WTC11 (cell line): Measurements from ENCODE around the gene INPP5E. TPM values are rescaled to one million over a fixed set of nuclear protein-coding genes. Genes with fewer than 3 reads are reported as not detected.

Experiments
- ATAC-seq: fragments of 200-7000 bp; cut with Tn5 transposase; 2 replicates; pipeline ENCODE4 v1.10.0; 2021; ENCODE audit warnings: mild to moderate bottlenecking, moderate library complexity
- CTCF ChIA-PET: fragments of 300-600 bp; sonication (Branson Sonifier 250); formaldehyde crosslinking; loops from one replicate; lab custom pipeline; 2021; ENCODE audit warnings: antibody characterized with exemption; lab: Charles Lee
- POLR2A ChIA-PET: fragments of 350-600 bp; sonication (Branson Sonifier 250); formaldehyde crosslinking; loops from one replicate; lab custom pipeline; 2021; ENCODE audit warnings: antibody characterized with exemption; lab: Charles Lee
- DNase-seq: peaks from one replicate; pipeline ENCODE4 v3.0.0; 2021; ENCODE audit warnings: low spot score
- H3K27ac Mint-ChIP-seq: 2 replicates; pipeline ENCODE4 v1.8.0; 2021; ENCODE audit warnings: mixed read lengths
- H3K27me3 Mint-ChIP-seq: 2 replicates; pipeline ENCODE4 v1.8.0; 2021; ENCODE audit warnings: low read depth, mild to moderate bottlenecking, moderate library complexity, mixed read lengths
- H3K36me3 Mint-ChIP-seq: 2 replicates; pipeline ENCODE4 v1.8.0; 2021; ENCODE audit warnings: mixed read lengths
- H3K4me1 Mint-ChIP-seq: 2 replicates; pipeline ENCODE4 v1.8.0; 2022; ENCODE audit warnings: mixed read lengths
- H3K4me3 Mint-ChIP-seq: 2 replicates; pipeline ENCODE4 v1.8.0; 2021; ENCODE audit warnings: mild to moderate bottlenecking, moderate library complexity, mixed read lengths
- H3K9me3 Mint-ChIP-seq: 2 replicates; pipeline ENCODE4 v1.8.0; 2021; ENCODE audit warnings: mixed read lengths
- CREB1 ChIP-seq: sonication (generic); formaldehyde crosslinking; IDR thresholded peaks from 2 replicates; pipeline ENCODE4 v1.8.0; 2023; ENCODE audit warnings: mild to moderate bottlenecking, missing genetic modification reagents
- ESRRA ChIP-seq: sonication (generic); formaldehyde crosslinking; IDR thresholded peaks from 2 replicates; pipeline ENCODE4 v1.8.1; 2022; ENCODE audit warnings: mild to moderate bottlenecking, missing genetic modification reagents, borderline replicate concordance
- MYBL2 ChIP-seq: sonication (generic); formaldehyde crosslinking; IDR thresholded peaks from 2 replicates; pipeline ENCODE4 v1.8.1; 2023; ENCODE audit warnings: mild to moderate bottlenecking, moderate library complexity, missing genetic modification reagents
- NFATC4 ChIP-seq: fragments of 250-450 bp; sonication (Bioruptor Pico); IDR thresholded peaks from 2 replicates; pipeline ENCODE4 v1.9.0; 2021; ENCODE audit warnings: mild to moderate bottlenecking
- NFYB ChIP-seq: sonication (generic); formaldehyde crosslinking; conservative IDR thresholded peaks from 2 replicates; pipeline ENCODE4 v1.8.0; 2022; ENCODE audit warnings: low read depth, missing genetic modification reagents
- ZNF317 ChIP-seq: sonication (generic); formaldehyde crosslinking; IDR thresholded peaks from 2 replicates; pipeline ENCODE4 v1.8.1; 2023; ENCODE audit warnings: low read depth, mild to moderate bottlenecking, moderate library complexity, missing genetic modification reagents, borderline replicate concordance
- total RNA-seq: library from RNA; stranded (reverse); gene quantifications from 3 replicates; pipeline ENCODE4 v1.2.3, GENCODE V29; 2021
- TF ChIP-seq, protein P1 (sequence below): sonication (generic); formaldehyde crosslinking; IDR thresholded peaks from 2 replicates; pipeline ENCODE4 v1.8.0; 2022; ENCODE audit warnings: mild to moderate bottlenecking, missing genetic modification reagents
- TF ChIP-seq, protein P2 (sequence below): sonication (generic); formaldehyde crosslinking; IDR thresholded peaks from 2 replicates; pipeline ENCODE4 v1.8.0; 2023; ENCODE audit warnings: missing genetic modification reagents
- TF ChIP-seq, protein P3 (sequence below): sonication (generic); formaldehyde crosslinking; IDR thresholded peaks from 2 replicates; pipeline ENCODE4 v1.8.0; 2022; ENCODE audit warnings: missing genetic modification reagents
- TF ChIP-seq, protein P4 (sequence below): fragments of 250-450 bp; sonication (Bioruptor Pico); conservative IDR thresholded peaks from 2 replicates; pipeline ENCODE4 v1.9.0; 2021; ENCODE audit warnings: mild to moderate bottlenecking
- TF ChIP-seq, protein P5 (sequence below): sonication (generic); formaldehyde crosslinking; IDR thresholded peaks from 2 replicates; pipeline ENCODE4 v1.8.1; 2022; ENCODE audit warnings: low read depth, mild to moderate bottlenecking, moderate library complexity, missing genetic modification reagents, borderline replicate concordance
- TF ChIP-seq, protein P6 (sequence below): fragments of 250-450 bp; sonication (Bioruptor Pico); IDR thresholded peaks from 2 replicates; pipeline ENCODE4 v2.1.2; 2022; ENCODE audit warnings: mild to moderate bottlenecking, moderate library complexity

Gene INPP5E
- total RNA-seq, 1 experiment from 2014 or later = 24.0 TPM

DNA sequence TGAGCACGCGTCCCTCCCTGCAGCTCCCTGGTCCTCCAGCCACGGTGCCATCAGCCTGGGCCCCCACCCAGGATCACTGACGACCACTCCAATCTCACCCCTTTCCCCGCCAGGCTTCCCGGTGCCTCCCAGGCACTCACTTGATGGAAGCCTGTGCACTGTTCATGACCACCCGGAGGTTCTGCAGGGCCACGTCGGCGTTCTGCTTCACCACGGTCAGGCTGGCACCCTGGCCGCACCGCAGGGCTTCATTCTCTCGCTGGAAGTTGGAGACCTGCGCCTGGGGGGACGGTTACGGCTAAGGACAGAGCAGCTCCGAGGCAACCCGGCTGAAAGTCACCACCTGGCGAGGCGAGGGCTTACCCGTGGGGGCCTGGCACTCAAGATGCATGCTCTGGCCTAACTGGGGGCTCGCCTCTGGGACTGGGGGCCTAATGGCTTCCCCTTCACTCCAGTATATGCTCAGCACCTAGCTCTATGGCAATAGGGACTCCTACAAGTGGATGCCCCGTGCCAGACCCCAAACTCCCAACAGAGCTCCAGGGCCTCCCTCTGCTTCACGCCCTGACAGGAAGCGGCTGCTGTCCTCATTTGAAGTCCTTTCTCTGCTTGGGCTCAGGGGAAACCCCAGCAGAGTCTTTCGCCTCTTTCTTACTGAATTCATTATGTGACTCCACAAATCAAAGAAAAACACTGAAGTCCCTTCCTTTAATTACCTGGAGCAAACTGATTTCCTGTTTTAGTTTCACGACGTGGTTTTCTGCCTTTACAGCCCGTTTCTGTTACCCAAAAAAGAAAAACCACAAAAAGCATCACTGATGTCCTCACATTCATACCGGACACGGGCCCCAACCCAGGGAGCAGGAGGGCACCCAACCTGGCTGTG lies 35.5 kb downstream of the INPP5E start:
- ChIA-PET POLR2A (no interaction called here), CTCF (interaction anchor here (1.3 to 1.6 kb wide), 2 partner anchors 15 to 58 kb away, joined by 3 read pairs; no protein-coding TSS in a partner anchor)
- Mint-ChIP-seq H3K9me3 (no peaks in the 10 kb centered on the region), H3K27ac (no peak overlapping the region), H3K4me3 (no peak overlapping the region), H3K4me1 (peaks cover 10% of the 10 kb centered on the region), H3K36me3 (peaks cover 54% of the 10 kb centered on the region), H3K27me3 (no peaks in the 10 kb centered on the region)
- TF ChIP-seq, protein P1, sequence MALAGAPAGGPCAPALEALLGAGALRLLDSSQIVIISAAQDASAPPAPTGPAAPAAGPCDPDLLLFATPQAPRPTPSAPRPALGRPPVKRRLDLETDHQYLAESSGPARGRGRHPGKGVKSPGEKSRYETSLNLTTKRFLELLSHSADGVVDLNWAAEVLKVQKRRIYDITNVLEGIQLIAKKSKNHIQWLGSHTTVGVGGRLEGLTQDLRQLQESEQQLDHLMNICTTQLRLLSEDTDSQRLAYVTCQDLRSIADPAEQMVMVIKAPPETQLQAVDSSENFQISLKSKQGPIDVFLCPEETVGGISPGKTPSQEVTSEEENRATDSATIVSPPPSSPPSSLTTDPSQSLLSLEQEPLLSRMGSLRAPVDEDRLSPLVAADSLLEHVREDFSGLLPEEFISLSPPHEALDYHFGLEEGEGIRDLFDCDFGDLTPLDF = no peak
- TF ChIP-seq NFYB (CRISPR knock-in tag) (no peak), MYBL2 (CRISPR knock-in tag) (no peak), NFATC4 (no peak), ESRRA (CRISPR knock-in tag) (no peak)
- TF ChIP-seq, protein P2, sequence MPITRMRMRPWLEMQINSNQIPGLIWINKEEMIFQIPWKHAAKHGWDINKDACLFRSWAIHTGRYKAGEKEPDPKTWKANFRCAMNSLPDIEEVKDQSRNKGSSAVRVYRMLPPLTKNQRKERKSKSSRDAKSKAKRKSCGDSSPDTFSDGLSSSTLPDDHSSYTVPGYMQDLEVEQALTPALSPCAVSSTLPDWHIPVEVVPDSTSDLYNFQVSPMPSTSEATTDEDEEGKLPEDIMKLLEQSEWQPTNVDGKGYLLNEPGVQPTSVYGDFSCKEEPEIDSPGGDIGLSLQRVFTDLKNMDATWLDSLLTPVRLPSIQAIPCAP = no peak
- TF ChIP-seq, protein P3, sequence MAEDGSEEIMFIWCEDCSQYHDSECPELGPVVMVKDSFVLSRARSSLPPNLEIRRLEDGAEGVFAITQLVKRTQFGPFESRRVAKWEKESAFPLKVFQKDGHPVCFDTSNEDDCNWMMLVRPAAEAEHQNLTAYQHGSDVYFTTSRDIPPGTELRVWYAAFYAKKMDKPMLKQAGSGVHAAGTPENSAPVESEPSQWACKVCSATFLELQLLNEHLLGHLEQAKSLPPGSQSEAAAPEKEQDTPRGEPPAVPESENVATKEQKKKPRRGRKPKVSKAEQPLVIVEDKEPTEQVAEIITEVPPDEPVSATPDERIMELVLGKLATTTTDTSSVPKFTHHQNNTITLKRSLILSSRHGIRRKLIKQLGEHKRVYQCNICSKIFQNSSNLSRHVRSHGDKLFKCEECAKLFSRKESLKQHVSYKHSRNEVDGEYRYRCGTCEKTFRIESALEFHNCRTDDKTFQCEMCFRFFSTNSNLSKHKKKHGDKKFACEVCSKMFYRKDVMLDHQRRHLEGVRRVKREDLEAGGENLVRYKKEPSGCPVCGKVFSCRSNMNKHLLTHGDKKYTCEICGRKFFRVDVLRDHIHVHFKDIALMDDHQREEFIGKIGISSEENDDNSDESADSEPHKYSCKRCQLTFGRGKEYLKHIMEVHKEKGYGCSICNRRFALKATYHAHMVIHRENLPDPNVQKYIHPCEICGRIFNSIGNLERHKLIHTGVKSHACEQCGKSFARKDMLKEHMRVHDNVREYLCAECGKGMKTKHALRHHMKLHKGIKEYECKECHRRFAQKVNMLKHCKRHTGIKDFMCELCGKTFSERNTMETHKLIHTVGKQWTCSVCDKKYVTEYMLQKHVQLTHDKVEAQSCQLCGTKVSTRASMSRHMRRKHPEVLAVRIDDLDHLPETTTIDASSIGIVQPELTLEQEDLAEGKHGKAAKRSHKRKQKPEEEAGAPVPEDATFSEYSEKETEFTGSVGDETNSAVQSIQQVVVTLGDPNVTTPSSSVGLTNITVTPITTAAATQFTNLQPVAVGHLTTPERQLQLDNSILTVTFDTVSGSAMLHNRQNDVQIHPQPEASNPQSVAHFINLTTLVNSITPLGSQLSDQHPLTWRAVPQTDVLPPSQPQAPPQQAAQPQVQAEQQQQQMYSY (CRISPR knock-in tag) = no peak
- TF ChIP-seq, protein P4, sequence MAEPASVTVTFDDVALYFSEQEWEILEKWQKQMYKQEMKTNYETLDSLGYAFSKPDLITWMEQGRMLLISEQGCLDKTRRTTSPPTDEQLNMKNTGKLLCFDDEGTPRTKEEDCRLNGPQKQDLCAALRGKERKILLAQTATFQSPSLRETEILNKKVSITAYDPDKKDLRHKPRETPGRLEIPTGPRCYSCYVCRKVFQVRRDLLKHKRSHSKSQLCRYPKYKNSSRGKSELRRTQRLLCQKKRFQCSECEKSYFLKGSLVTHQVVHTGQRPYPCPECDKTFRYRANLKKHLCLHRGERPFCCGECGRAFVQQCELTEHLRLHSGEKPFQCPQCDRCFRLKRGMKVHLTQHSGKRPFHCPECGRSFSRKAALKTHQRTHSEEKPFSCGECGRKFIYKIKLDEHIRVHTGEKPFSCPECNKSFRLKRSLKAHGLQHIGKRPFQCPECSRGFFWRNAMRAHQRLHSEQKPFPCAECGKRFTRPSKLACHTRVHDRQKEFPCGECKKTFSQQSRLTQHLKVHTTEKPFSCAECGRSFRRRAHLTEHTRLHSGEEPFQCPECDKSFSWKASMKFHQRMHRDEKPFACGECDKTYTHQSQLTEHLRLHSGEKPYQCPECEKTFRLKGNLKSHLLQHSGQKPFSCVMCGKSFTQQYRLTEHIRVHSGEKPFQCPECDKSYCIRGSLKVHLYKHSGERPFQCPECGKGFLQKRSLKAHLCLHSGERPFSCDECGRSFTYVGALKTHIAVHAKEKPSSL = no peak
- no peak for DNase-seq
- ATAC-seq = no peak

DNA sequence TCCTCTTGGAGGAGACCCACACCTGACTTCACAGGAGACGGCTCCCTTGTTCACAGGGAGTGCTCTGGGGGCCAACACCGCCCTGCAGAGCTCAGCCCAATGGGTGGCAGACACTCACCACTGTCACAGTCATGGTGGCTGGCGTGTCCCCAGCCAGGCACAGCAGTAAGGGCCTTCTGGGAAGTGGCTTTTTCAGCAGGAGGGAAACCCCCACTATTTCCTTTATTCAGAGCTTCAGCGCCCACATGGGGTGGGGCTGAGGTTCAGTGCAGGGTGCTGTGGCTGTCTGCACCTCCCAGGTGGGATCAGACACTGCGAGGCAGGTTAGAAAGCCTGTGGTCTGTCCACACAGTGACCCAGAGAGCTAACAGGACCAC lies 36.1 kb downstream of the INPP5E start:
- DNase-seq = no peak
- TF ChIP-seq, protein P5, sequence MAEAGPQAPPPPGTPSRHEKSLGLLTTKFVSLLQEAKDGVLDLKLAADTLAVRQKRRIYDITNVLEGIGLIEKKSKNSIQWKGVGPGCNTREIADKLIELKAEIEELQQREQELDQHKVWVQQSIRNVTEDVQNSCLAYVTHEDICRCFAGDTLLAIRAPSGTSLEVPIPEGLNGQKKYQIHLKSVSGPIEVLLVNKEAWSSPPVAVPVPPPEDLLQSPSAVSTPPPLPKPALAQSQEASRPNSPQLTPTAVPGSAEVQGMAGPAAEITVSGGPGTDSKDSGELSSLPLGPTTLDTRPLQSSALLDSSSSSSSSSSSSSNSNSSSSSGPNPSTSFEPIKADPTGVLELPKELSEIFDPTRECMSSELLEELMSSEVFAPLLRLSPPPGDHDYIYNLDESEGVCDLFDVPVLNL (CRISPR knock-in tag) = no peak
- TF ChIP-seq CREB1 (CRISPR knock-in tag) (no peak), ZNF317 (CRISPR knock-in tag) (no peak)
- TF ChIP-seq, protein P6, sequence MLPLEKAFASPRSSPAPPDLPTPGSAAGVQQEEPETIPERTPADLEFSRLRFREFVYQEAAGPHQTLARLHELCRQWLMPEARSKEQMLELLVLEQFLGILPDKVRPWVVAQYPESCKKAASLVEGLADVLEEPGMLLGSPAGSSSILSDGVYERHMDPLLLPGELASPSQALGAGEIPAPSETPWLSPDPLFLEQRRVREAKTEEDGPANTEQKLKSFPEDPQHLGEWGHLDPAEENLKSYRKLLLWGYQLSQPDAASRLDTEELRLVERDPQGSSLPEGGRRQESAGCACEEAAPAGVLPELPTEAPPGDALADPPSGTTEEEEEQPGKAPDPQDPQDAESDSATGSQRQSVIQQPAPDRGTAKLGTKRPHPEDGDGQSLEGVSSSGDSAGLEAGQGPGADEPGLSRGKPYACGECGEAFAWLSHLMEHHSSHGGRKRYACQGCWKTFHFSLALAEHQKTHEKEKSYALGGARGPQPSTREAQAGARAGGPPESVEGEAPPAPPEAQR (CRISPR knock-in tag) = no peak
- peaks cover 10% of the 10 kb centered on the region for H3K4me1 Mint-ChIP-seq
- H3K4me3 Mint-ChIP-seq = no peak overlapping the region
- CTCF ChIA-PET = interaction anchor here (1.3 kb wide), 1 partner anchor 14 kb away, joined by 3 read pairs; no protein-coding TSS in a partner anchor
- H3K36me3 Mint-ChIP-seq = peaks cover 48% of the 10 kb centered on the region
- H3K27me3 Mint-ChIP-seq = no peaks in the 10 kb centered on the region
- POLR2A ChIA-PET = no interaction called here
- no peak for ATAC-seq
- H3K9me3 Mint-ChIP-seq = no peaks in the 10 kb centered on the region
- no peak overlapping the region for H3K27ac Mint-ChIP-seq
